ENCODE measurements around the gene FRY.

DNA sequence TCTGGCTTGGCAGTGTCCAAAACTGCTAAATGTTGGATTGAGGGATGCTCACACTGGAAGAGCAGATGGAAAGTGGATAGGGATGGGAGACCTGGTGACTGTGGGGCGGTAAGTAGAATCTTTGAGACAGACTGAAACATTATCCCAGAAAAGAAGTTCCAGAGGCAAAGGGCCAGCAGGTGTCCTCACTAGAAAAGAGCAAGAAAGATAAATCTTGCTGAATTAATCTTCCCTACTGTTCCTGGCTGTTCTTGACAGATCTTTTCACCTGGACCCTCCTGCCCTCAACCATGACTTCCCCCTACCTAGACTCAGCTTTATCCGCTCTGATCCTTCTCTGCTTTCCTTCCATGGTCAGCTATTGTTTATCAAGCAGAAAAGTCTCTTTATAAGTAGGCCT, 35.0 kb upstream of the FRY start:
- TF ChIP-seq POLR2A (IDR thresholded peaks at IDR 0.05; ENCODE audit: low read length) (no peak), GATA1 (IDR thresholded peaks at IDR 0.05; ENCODE audit: low read depth, low read length) (no peak)

Measured in erythroblast (primary cell).